CD4-positive, alpha-beta T cell treated with Interleukin-1 beta for 1 hour (primary cell): ENCODE results near the gene ZNF384.

Experiments
- DNase-seq, 2 donors: peaks; one replicate each; pipeline ENCODE4 v3.0.0-alpha.2; 2020 to 2022

ZNF384 gene

DNA sequence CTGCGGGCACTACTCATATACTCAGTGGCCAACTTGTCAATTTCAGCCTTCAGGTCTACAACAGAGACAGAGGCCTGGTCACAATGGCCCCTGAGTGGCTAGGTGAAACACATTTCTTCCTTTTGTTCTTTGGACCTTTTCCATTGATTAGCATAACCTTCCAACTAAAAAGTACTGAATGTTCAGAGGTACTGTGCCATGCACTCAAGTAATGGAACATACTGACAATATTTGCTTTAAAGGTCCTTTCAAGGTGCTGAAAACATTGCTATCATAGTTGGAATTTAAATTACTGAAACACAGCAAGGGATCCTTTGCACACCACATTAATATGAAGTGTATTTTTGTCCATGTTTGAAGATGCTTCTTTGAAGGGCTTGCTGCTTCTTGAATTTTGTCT, 35.8 kb downstream of the ZNF384 start:
- no peak for DNase-seq

DNA sequence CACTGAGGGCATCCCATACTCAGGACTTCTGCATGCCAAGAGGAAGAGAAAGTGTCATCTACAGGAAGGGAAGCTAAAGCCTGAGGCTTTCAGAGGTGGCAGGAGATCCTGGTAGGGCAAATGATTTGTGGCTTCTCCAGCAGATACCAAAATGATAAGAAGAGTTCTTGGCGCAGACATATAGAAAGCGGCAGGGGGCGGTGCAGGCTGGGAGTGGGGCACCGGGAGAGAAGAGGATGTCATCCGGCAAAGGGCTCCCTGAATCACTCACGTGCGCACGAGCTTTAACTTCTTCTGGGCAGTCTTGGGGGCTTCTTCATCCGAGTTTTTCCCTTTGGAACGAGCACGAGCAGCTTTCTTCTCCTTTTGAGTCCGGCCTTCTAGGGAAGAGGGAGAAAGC, 36.8 kb downstream of the ZNF384 start:
- DNase-seq, result no peak

DNA sequence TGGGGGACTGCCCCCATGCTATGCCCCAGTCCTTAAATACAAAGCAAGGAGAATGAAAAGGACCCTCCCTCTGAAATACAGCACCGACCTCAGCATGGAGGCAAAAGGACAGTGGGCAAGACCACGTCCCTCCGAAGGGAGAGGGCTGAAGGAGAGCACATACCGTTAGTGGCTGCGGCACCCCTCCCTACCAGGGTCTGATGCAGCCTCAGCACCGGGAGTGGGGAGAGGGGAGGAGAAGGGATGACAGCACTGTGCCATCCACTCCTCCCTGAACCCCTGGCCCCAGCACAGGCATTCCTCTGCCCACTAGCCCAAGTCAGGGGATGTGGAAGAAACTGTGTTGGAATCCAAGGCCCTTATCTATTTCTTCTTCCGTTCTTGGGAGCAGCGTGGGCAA, 38.3 kb downstream of the ZNF384 start:
- DNase-seq, result no peak

DNA sequence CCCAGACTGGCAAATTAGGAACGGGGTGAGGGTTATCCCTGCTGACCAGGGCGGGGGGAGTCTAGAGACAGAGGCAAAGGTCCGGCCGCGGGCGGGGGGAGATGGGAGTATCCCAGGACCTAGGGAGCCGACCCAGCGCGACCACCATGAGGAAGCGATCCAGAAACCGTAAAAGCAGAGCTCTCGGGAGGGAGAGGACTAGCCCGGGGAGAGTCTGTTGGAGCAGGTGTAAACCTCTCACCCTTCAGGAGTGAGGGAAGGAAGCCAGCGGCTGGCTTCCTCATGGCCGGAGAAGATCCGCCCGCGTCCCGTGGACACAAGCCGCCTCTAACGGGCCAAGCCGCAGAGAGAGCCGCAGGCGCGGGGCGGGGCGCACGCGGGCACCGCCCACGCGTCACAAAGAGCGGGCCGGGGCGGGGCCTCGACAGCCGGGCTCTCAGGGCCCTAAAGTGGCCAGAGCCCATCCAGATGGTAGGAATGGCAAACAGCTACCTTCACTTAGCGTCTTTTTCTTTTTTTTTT, 42.0 kb downstream of the ZNF384 start, which contains the start of gene ACRBP:
ACRBP (minus strand) TSS at position 350 of the 522 bp plus-strand sequence; CDS start at position 284, 66 bp downstream.
- peak; percentile 27 to 69 for DNase-seq

DNA sequence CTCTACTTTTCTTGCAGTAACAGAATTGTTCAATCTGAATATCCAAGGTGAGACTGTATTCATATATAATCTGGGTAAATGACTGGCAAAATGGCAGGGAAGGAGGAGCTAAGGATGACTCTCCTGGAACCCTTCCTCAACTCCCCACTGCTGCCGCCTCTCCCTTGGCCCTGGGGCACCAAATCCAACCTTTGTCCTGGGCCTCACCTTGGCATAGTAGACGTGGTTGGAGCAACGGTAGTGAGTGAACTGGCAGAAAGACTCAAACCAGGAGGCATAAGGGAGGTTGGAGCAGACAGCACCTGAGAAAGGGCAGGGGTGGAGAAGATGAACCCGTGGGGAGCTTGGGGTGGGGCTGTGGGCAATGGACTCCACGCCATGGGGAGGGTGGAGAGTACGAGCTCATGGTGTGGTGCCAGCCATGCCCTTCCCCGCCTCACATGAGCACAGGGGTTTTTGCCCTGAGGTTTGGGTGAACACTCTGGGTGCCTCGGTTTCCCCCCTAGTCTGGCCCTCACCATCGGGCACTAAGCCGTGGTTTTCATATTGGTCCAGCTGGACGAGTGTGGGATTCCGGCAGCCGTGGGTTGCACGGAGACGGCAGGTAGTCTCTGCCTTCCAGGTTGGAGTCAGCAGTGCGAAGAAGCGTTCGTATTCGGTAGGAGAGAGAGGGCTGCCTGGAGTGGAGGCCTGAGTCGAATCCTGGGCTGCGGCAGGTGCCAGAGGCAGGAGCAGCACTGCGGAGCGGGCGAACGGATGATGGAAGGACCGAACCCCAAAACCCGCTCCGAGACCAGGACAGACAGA, 42.7 kb downstream of the ZNF384 start:
- DNase-seq, result no peak

DNA sequence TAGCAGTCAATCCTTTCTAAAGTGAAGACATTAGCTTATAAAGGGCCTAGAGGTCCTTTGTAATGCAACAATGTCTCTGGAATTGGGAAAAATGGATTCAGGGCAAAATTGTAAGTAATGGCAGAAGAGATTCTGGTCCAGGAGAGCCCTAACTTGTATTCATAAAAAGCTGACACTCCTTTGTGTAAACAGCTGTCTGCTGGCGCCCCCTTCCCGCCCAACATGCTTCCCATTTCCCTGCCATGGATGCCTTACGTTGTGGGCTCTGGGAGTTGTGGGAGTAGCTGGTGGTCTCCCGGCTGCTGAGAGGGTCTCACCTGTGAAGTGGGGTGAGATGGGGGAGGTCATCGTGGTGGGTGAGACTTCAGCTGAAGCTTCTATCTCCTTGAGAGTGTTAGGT, 44.3 kb downstream of the ZNF384 start:
- DNase-seq, result no peak

DNA sequence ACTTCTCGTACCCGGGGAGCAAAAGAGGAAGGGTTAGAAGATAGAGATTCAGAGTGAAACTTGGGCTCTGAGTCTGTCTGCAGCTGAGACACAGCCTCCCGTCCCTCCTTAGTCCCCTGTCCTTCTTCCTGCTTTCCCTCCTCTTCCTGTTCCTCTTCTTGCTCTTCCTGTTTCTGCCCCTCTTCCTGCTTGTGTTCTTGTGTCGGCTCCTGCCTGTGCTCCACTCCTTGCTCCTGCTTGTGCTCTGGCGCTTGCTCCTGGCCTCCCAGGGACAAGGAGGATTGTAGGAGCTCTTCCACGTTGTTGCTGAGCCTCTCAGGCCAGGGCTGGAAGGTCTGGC, 44.9 kb downstream of the ZNF384 start:
- DNase-seq, result peak in 1 of 2 donors; percentile 35

DNA sequence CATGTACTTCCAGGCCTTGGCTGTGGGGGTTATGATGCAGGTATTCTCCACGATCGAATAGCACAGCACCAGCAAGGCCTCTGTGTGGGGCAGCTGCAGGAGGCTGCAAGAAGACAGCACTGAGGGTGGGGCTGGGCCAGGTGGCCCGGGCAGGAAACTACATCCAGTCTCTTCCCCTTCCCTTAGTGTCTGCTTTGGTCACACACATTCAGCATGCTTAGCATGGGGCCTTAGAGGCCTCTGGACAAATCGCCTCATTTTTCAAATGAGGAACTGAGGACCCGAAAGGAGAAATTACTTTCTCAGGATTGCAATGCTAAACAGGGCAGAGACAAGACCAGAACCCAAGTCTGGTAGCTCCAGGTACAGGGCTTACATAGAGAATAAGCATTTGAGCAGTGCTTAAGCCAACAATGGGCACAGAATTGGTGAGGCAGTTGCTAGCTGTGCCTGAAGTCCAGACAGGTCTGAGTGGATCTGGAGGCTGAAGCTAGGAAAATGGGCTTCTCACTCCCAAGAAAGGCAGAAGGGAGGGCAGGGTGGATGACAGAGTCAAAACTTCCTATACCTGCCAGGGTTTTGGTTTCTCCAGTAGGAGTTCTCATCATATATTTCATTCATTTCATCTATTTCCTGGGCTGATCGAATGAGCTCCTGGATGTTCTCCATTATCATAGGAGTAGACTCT, 45.5 kb downstream of the ZNF384 start:
- peak in 1 of 2 donors; percentile 27 for DNase-seq

DNA sequence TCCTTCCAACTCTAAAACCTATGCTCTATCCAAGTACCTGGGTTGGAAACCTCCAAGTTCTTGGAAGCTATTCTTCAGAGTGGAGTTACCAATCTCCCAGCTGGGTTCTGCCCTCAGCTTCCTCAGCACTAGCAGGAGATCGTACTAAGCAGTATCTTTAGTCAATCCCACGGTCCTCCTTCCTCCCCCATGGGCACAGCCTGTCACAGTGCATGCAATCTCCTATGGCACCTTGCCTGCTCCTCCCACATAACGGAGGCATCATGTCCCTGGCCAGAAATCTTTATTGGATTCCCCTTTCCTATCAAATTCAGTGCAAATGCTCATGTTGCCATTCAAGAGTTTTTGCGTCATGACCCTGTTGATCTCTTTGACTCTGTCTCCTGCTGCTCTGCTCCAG, 48.0 kb downstream of the ZNF384 start:
- DNase-seq, result no peak

DNA sequence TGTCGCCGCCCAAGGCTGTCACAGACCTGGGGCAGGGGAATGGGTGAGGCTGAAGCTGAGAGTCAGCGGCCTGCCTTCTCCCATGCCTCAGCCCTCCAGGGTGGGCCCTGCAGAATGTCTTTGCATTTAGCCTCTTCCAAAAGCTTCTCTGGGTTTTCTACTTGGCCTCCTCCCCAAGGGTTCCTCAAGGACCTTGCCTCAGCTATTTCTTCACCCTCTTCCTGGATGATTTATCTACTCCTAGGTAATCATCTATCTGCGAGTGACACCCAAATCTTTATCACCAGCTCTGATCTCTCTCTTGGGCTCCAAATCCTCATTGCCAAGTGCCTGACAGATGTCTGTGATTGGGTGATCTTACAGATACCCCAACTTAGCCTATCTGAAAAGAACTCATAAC, 48.7 kb downstream of the ZNF384 start:
- DNase-seq, result no peak

DNA sequence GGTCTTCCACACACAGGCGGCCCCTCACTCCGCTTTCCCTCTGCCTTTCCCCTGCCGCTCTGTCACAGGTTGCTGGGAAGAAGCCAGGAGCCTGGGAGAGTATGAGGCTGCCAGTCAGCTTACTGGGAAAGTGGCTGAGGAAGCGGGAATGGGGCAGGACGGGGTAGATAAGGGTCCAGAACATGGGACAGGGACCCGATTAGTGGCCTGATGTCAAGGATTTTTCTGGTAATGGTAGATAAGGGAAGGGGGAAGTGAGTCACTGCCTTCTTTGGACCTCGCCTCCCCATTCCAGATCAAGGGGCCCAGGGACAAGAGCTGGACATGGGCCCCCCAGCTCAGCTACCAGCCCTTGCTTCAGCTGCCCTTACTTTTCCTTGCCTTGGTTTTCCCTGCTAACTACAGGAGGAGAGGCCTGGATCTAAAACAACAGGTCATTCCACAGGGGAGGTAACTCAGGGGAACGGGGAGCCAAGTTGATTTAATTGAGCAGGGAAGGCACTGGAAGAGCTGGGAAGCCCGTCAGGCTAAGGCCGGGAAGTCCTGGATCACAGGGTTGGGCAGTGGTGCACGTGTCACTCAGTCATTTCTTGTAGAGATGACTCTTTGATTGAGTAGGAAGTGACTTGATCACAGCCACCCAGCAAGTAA, 49.9 kb downstream of the ZNF384 start:
- DNase-seq, result no peak

DNA sequence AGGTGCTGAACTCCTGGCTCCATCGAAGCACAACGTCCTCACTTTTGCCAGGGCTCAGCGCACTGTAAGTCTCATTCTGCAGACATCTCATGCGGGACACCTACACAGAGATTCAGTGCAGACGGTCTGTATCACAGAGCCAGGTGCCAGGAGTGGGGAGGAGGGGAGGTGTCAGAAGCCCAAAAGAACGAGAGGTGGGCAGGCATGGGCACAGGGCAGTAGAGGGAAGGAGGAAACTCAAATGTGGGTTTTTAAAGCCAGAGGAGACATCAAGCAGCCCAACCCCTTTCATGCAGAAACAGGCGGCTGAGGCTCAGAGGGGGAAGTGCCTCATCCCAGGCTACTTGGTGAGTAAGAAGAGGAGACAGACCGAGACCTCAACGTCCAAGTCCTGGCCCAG, 50.9 kb downstream of the ZNF384 start:
- peak in 1 of 2 donors; percentile 28 for DNase-seq

DNA sequence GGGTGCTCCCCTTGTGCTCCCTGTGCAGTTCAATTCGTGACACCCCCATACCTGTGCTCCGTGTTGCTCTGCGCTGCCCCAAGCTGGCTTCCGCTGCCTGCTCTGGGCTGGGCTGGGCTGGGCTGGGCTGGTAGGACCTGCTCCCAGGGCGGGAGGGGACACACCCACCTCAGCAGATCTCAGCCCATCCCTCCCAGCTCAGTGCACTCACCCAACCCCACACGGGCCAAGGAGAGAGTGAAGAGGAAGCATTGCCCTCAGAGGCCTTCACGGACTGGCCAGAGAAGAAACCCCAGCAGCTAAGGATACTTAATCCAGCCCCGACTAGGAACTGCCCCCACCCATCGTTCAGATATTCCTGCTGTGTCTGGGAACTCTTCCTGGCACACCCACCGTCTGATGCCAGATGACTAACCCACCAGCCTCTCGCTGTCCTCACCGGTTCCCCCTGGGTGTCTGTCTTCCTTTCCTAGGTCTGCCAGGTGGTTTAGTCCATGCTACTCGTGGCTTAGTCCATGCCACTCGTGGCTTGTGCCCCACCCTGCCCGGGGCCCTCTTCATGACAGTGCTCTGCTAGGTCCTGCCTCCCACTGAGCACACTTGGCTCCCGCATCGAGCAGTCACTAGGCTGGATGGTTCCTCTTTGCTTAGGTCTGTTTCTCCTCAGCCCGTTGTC, 53.2 kb downstream of the ZNF384 start, which contains the start of gene LPAR5:
LPAR5 (minus strand) TSS at position 104 of the 676 bp plus-strand sequence. CDS start 14,711 bp downstream, outside the sequence.
- DNase-seq, result peak; percentile 35 to 61

DNA sequence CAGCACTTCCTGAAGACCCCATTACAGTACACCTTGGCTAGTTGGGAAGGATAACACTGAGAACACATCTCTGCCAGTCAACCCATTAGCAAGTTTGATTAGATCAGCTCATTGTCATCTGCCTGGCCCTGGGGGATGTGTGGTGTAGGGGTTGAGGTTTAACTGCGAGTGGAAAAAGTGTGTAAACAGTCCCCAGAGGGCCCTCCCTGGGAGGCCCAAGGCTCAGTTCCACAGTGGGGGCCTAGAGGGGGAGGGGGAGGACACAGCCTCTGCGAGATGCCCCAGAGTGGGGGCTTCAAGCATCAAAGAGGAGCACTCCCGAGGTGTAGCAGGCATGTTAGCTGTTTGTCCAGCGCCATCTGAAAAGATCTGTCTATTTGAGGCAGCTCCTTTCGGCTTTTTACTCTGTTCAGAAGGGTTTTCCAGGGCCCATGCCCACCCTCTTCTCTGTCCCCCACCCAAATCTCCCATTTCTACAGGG, 53.8 kb downstream of the ZNF384 start:
- peak; percentile 49 to 54 for DNase-seq

DNA sequence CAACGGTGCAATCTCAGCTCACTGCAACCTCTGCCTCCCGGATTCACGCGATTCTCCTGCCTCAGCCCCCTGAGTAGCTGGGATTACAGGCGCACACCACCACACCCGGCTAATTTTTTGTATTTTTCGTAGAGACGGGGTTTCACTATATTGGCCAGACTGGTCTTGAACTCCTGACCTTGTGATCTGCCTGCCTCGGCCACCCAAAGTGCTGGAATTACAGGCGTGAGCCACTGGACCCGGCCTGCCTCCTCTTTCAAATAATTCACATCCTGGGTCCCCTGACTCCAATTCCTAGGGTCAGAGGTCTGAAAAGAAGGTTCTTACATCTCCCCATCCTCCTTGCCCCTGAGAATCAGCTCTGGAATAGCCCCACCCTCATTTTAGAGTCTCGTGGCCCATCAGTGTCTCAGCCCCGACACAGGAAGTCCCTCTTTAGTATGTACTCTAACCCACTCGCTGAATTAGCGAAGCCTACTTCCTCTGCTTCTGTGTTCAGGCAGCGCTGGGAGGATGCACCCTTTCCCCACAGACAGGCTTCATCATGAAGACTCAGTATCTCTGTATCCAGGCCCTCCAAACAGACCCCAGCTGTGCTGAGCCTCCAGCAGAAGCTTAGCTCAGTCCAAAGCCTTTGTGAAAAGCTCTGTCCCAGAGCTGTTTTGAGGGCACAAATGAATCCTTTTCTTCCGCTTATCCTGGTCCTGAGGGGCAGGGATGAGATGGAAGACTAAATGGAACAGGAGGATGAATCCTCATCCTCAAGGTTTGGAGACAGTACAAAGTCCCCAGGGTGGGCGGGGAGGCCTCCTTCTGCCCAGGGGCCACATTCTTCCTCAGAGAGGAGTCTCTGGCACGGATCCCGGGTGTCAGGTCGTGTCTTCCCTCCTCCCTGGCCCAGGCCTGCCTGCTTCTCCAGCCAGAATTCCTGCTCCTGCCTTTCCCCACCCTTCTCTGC, 56.9 kb downstream of the ZNF384 start:
- peak; percentile 63 to 65 for DNase-seq

DNA sequence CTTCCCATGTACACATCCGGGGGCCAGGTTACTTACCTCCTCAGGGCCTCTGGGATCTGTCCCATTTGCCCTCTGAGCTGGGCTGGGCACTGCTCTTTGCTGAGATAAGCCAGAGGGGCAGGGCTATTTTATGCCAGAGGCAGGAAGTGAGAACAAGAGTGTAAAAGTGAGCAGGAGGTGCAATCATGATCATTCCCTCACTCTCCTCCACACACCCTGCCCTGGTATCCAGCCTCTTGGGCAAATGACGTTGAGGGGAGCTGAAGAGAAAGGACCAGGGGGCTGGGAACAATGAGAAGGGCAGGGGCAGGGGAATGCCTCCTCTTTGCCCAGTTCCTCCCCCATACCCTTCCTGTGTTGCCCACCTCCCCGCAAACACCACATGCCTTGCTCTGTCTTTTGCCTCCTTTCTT, 57.6 kb downstream of the ZNF384 start:
- DNase-seq, result peak in 1 of 2 donors; percentile 31

DNA sequence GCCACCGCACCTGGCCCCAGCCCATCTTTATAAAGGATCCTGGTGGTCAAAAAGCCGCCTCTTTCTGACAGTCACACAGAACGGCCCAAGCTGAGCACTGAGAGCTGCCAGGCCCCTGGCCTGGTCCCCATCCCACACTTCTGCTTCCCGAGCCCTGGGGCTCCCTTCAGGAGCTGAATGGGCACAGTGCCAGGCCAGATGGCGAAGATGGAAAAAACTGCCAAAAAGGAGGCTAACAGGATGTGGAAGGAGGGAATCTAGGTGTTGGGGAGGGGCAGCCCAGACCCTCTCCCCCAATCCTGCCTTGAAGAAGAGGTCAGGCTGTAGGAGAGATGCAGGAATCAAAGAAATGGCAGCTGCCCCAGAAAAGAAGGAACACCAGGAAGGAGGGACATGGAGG, 58.4 kb downstream of the ZNF384 start:
- no peak for DNase-seq

DNA sequence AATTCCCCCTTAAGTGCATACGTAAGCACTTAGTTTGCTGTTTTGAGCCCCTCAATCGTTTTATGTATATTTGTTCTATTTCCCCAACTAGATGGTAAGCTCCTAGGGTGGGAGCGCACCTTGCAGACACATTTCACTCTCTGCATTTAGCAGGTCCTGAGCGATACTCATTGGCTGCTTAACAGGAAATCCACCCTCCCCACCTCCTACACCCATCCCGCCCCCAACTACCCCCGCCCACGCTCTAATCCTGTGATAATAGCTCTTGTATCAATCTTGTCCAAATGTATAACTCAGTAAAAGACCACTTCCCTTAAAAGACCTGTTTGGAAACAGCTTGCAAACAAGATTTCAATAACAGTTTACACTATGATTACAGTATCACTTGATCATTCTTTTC, 61.6 kb downstream of the ZNF384 start:
- peak; percentile 39 to 60 for DNase-seq

DNA sequence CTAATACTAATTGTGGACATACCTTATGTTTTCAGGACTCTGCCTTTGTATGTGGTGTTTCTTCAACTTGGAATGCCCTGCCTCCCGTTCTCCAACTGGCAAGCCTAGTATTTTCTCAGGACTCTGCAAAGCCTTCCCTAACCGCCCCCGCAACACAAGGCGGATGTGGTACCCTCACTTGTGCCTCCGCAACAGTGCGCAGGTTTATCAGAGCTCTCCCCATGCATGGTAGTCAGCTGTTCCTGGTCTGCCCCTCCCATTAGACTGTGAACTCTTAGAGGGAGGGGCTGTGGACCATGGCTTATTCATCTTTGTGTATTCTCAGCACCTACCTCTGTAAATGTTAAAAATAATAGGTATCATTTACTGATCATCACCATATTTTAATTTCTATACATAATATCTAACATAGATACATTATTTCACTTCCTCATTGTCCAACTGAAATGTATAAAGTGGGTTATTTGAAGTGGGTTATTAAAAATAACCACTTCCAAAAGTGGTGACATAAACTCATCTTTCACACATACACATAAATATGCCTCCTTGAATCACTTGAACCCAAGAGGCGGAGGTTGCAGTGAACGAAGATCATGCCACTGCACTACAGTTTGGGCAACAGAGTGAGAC, 62.4 kb downstream of the ZNF384 start:
- no peak for DNase-seq

DNA sequence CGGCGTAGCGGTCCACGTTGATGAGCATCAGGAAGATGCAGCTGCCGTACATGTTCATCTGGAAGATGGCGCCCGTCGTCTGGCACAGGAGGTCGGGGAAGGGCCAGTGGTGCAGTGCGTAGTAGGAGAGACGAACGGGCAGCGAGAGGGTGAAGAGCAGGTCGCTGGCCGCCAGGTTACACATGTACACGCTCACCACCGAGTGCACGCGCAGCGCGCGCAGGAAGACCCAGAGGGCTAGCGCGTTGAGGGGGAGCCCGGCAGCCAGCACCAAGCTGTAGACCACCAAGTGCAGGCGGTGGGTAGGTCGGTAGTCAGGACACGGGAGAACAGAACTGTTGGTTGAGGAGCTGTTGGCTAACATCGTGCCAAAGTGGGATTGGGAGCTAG, 68.3 kb downstream of the ZNF384 start:
- no peak for DNase-seq
